H9 (cell line): ENCODE results near the gene MXD3. TPM values are rescaled to one million over a fixed set of nuclear protein-coding genes. Genes with fewer than 3 reads are reported as not detected.

ENCODE experiments used
- DNase-seq: peaks from one replicate; pipeline ENCODE4 v3.0.0-alpha.2; 2017
- H2AFZ ChIP-seq: one replicate; pipeline ENCODE4 v1.6.1; 2013; ENCODE audit warnings: mild to moderate bottlenecking, low read length, control low read depth, moderate library complexity
- H2AK5ac ChIP-seq: 2 replicates; pipeline ENCODE4 v1.6.1; 2013; ENCODE audit warnings: low read length, control low read depth, mixed read lengths; ENCODE audit not compliant: insufficient read length
- H2BK120ac ChIP-seq: one replicate; pipeline ENCODE4 v1.6.1; 2013; ENCODE audit warnings: low read depth, mild to moderate bottlenecking, low read length, control low read depth, inconsistent platforms; ENCODE audit not compliant: poor library complexity, severe bottlenecking
- H2BK12ac ChIP-seq: 2 replicates; pipeline ENCODE4 v1.6.1; 2013; ENCODE audit warnings: low read length, control low read depth, mixed read lengths, low read depth; ENCODE audit not compliant: insufficient read length
- H2BK15ac ChIP-seq: 2 replicates; pipeline ENCODE4 v1.6.1; 2013; ENCODE audit warnings: low read depth, low read length, control low read depth
- H2BK20ac ChIP-seq: one replicate; pipeline ENCODE4 v1.6.1; 2013; ENCODE audit warnings: low read depth, mild to moderate bottlenecking, low read length, control low read depth, inconsistent platforms; ENCODE audit not compliant: poor library complexity, severe bottlenecking
- H2BK5ac ChIP-seq: 2 replicates; pipeline ENCODE4 v1.6.1; 2013; ENCODE audit warnings: low read length, control low read depth, mixed read lengths; ENCODE audit not compliant: insufficient read length
- H3K14ac ChIP-seq: 2 replicates; pipeline ENCODE4 v1.6.1; 2013; ENCODE audit warnings: low read length, control low read depth; ENCODE audit not compliant: insufficient read depth
- H3K18ac ChIP-seq: 2 replicates; pipeline ENCODE4 v1.6.1; 2013; ENCODE audit warnings: low read depth, mild to moderate bottlenecking, mixed read lengths, low read length, control low read depth; ENCODE audit not compliant: insufficient read length
- H3K23ac ChIP-seq: 2 replicates; pipeline ENCODE4 v1.6.1; 2013; ENCODE audit warnings: low read length, control low read depth, mixed read lengths, low read depth; ENCODE audit not compliant: insufficient read length
- H3K23me2 ChIP-seq: 2 replicates; pipeline ENCODE4 v1.6.1; 2013; ENCODE audit warnings: low read depth, mild to moderate bottlenecking, mixed read lengths, low read length, control low read depth; ENCODE audit not compliant: insufficient read length, poor library complexity, severe bottlenecking
- H3K27ac ChIP-seq: 2 replicates; pipeline ENCODE4 v1.5.1; 2013; ENCODE audit warnings: low read length, control low read depth, mixed read lengths, low read depth; ENCODE audit not compliant: insufficient read length
- H3K27me3 ChIP-seq: 2 replicates; pipeline ENCODE4 v1.6.1; 2013; ENCODE audit warnings: low read length, control low read depth, inconsistent platforms; ENCODE audit not compliant: insufficient read depth
- H3K4ac ChIP-seq: 2 replicates; pipeline ENCODE4 v1.6.1; 2013; ENCODE audit warnings: low read depth, mild to moderate bottlenecking, control low read depth, inconsistent platforms, low read length, moderate library complexity
- H3K4me1 ChIP-seq: 2 replicates; pipeline ENCODE4 v1.6.1; 2013; ENCODE audit warnings: low read length, control low read depth, inconsistent platforms; ENCODE audit not compliant: insufficient read depth
- H3K4me2 ChIP-seq: 2 replicates; pipeline ENCODE4 v1.6.1; 2013; ENCODE audit warnings: low read length, control low read depth, mixed read lengths; ENCODE audit not compliant: insufficient read length, insufficient read depth
- H3K56ac ChIP-seq: 2 replicates; pipeline ENCODE4 v1.6.1; 2013; ENCODE audit warnings: low read depth, mild to moderate bottlenecking, mixed read lengths, low read length, control low read depth; ENCODE audit not compliant: insufficient read length
- H3K79me1 ChIP-seq: 2 replicates; pipeline ENCODE4 v1.6.1; 2013; ENCODE audit warnings: low read depth, mild to moderate bottlenecking, moderate library complexity, low read length, control low read depth, inconsistent platforms; ENCODE audit not compliant: insufficient read depth, poor library complexity, severe bottlenecking
- H3K79me2 ChIP-seq: 2 replicates; pipeline ENCODE4 v1.6.1; 2013; ENCODE audit warnings: low read length, control low read depth, inconsistent platforms; ENCODE audit not compliant: insufficient read depth
- H3K9ac ChIP-seq: 2 replicates; pipeline ENCODE4 v1.6.1; 2013; ENCODE audit warnings: low read length, control low read depth, mixed read lengths; ENCODE audit not compliant: insufficient read length; ENCODE audit errors: extremely low read depth
- H3K9me3 ChIP-seq: one replicate; pipeline ENCODE4 v1.6.1; 2013; ENCODE audit warnings: low read depth, low read length, inconsistent platforms; ENCODE audit not compliant: control insufficient read depth
- H3T11ph ChIP-seq: one replicate; pipeline ENCODE4 v1.6.1; 2013; ENCODE audit warnings: mild to moderate bottlenecking, low read length, control low read depth, inconsistent platforms
- H4K20me1 ChIP-seq: one replicate; pipeline ENCODE4 v1.6.1; 2013; ENCODE audit not compliant: control insufficient read depth, insufficient read length, insufficient read depth
- H4K5ac ChIP-seq: 2 replicates; pipeline ENCODE4 v1.6.1; 2013; ENCODE audit warnings: low read depth, mild to moderate bottlenecking, mixed read lengths, low read length, control low read depth; ENCODE audit not compliant: insufficient read length
- H4K8ac ChIP-seq: replicated peaks from 2 replicates; pipeline ENCODE4 v1.6.1; 2013; ENCODE audit warnings: low read length, control low read depth, mixed read lengths, low read depth; ENCODE audit not compliant: insufficient read length
- H4K91ac ChIP-seq: 2 replicates; pipeline ENCODE4 v1.6.1; 2013; ENCODE audit warnings: low read depth, mild to moderate bottlenecking, moderate library complexity, mixed read lengths, low read length, control low read depth; ENCODE audit not compliant: insufficient read length
- H3K27ac Mint-ChIP-seq, 3 experiments: 2 replicates in 2 of 3; 3 replicates in 1 of 3; pipeline ENCODE4 v1.8.0; 2020 to 2021; ENCODE audit warnings: mixed read lengths in 3 of 3, mild to moderate bottlenecking in 1 of 3, moderate library complexity in 1 of 3
- H3K27me3 Mint-ChIP-seq: 2 replicates; pipeline ENCODE4 v1.8.0; 2021; ENCODE audit warnings: low read depth, mild to moderate bottlenecking, moderate library complexity, mixed read lengths
- H3K36me3 Mint-ChIP-seq, 3 experiments: 2 replicates in 2 of 3; 3 replicates in 1 of 3; pipeline ENCODE4 v1.8.0; 2020 to 2021; ENCODE audit warnings: low read depth in 3 of 3, mixed read lengths in 3 of 3; ENCODE audit not compliant: insufficient read depth in 1 of 3
- H3K4me1 Mint-ChIP-seq, 2 experiments: 2 replicates each; pipeline ENCODE4 v1.8.0; 2020; ENCODE audit warnings: mixed read lengths in 2 of 2
- H3K4me3 Mint-ChIP-seq, 2 experiments: 2 replicates in 1 of 2; 3 replicates in 1 of 2; pipeline ENCODE4 v1.8.0; 2020 to 2021; ENCODE audit warnings: mild to moderate bottlenecking in 2 of 2, mixed read lengths in 2 of 2, moderate library complexity in 1 of 2
- H3K9me3 Mint-ChIP-seq, 2 experiments: 2 replicates in 1 of 2; 3 replicates in 1 of 2; pipeline ENCODE4 v1.8.0; 2020; ENCODE audit warnings: mild to moderate bottlenecking in 2 of 2, mixed read lengths in 2 of 2, moderate library complexity in 1 of 2
- CTCF ChIP-seq: fragments of 200-600 bp; sonication (generic); conservative IDR thresholded peaks from 3 replicates; pipeline ENCODE4 v1.8.0; 2021; ENCODE audit warnings: antibody characterized with exemption, mild to moderate bottlenecking
- WGBS: extraction: QIAGEN DNeasy Blood & Tissue Kit; methylation state at CpG from one replicate; pipeline ENCODE4 v1.1.7; 2013; ENCODE audit warnings: missing lambda C conversion rate, low lambda C conversion rate, mixed read lengths; ENCODE audit not compliant: insufficient read length; ENCODE audit errors: extremely low coverage; 5-methylcytosine and 5-hydroxymethylcytosine counted together
- total RNA-seq: library from RNA; stranded (reverse); gene quantifications from 2 replicates; pipeline ENCODE4 v1.2.1, GENCODE V29; 2021

The MXD3 gene
- total RNA-seq, 1 experiment from 2014 or later: 9.8 TPM

- Histone ChIP-seq H3K23me2 (peaks cover 7% of the 10 kb centered on the region), H3K14ac (no peak overlapping the region), H2BK20ac (no peak overlapping the region), H4K8ac (no peak overlapping the region), H2BK5ac (no peak overlapping the region), H3K27ac (no peak overlapping the region), H3K56ac (no peak overlapping the region), H2BK12ac (no peak overlapping the region), H3K79me2 (peaks cover 13% of the 10 kb centered on the region), H4K5ac (no peak overlapping the region), H4K20me1 (no peaks in the 10 kb centered on the region), H3K9ac (no peak overlapping the region), H2AFZ (no peak overlapping the region), H2BK15ac (no peak overlapping the region), H3K23ac (no peak overlapping the region), H3K4ac (no peak overlapping the region), H3K9me3 (no peaks in the 10 kb centered on the region), H3K4me2 (no peak overlapping the region), H2BK120ac (no peak overlapping the region), H3K18ac (no peak overlapping the region), H4K91ac (no peak overlapping the region), H3K4me1 (peaks cover 3% of the 10 kb centered on the region; the same call in 1 of the 2 replicates), H2AK5ac (no peak overlapping the region), H3K27me3 (no peaks in the 10 kb centered on the region), H3K79me1 (peaks cover 4% of the 10 kb centered on the region), H3T11ph (no peak overlapping the region)
- Mint-ChIP-seq H3K36me3 (peaks cover 2 to 5% (median 3%) of the 10 kb centered on the region in 3 experiments; a peak in 5 of 7 replicates), H3K4me1 (peaks cover 14 to 19% of the 10 kb centered on the region in 2 experiments), H3K27me3 (peaks cover 47% of the 10 kb centered on the region), H3K4me3 (no peak overlapping the region; a peak in 1 of 5 replicates), H3K9me3 (peaks cover 3 to 4% of the 10 kb centered on the region in 2 experiments; a peak in 4 of 5 replicates), H3K27ac (no peak overlapping the region)
- WGBS: no CpG with 5 or more reads among the region's 3 CpGs
- TF ChIP-seq CTCF: no peak
- DNase-seq: no peak
Measured at GRCh38 chr5:177354711-177355110, 43.0 kb upstream of the MXD3 start.
